ENCODE results near the gene HS6ST3.

DNA sequence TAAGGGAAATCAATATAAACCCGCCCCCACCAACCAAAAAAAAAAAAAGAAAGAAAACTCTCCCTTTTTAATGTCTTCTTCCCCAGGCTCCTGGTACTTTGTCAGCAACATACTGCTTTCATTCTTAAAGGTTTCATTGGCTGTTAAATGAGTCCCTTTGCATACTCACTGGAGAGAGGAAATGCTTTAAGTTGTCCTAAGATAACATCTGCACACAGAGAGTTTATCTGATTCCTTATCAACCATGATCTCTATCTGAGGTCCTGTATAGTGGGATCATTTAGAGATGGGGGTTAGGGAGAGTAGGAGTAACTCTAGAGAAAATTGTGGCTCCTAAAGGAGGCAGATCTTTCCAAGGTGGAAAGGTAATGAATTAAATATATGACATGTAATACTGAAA lies 747.9 kb downstream of the HS6ST3 start:
- TF ChIP-seq CTCF (conservative IDR thresholded peaks at IDR 0.05 in 1 of 2, IDR thresholded peaks at IDR 0.05 in 1 of 2; ENCODE audit: low read depth in 1 of 2, low read length in 2 of 2) (no peak), EZH2 (IDR thresholded peaks at IDR 0.05; ENCODE audit: low read length, missing control alignments) (no peak)
